GM21786 (cell line): ENCODE measurements around the gene TULP1.

Experiments
- ATAC-seq: cut with Tn5 transposase; IDR thresholded peaks from one replicate; pipeline ENCODE4 v1.9.1; 2021; ENCODE audit not compliant: unreplicated experiment

Gene TULP1

GRCh38 chr6:35497571-35498421 lies 14.9 kb downstream of the TULP1 start:
- ATAC-seq: no peak

GRCh38 chr6:35496841-35497570 lies 15.7 kb downstream of the TULP1 start, which contains the start of gene TEAD3:
Gene TEAD3, minus strand, starts transcription at chr6:35497079.
- no peak for ATAC-seq

GRCh38 chr6:35496036-35496840 lies 16.5 kb downstream of the TULP1 start:
- no peak for ATAC-seq

- no peak for ATAC-seq
Measured at GRCh38 chr6:35495258-35496035, 17.2 kb downstream of the TULP1 start.

- ATAC-seq: no peak
Measured at GRCh38 chr6:35494161-35494563, 18.5 kb downstream of the TULP1 start.

- no peak for ATAC-seq
Measured at GRCh38 chr6:35493307-35493983, 19.3 kb downstream of the TULP1 start.

- no peak for ATAC-seq
Measured at GRCh38 chr6:35492974-35493284, 19.8 kb downstream of the TULP1 start.

- ATAC-seq: no peak
Measured at GRCh38 chr6:35492258-35492973, 20.3 kb downstream of the TULP1 start.

GRCh38 chr6:35491558-35492257 lies 21.0 kb downstream of the TULP1 start:
- no peak for ATAC-seq

- ATAC-seq: no peak
Measured at GRCh38 chr6:35490821-35491557, 21.7 kb downstream of the TULP1 start.

- no peak for ATAC-seq
Measured at GRCh38 chr6:35489995-35490791, 22.5 kb downstream of the TULP1 start.

- ATAC-seq: no peak
Measured at GRCh38 chr6:35489066-35489465, 23.6 kb downstream of the TULP1 start.

- ATAC-seq: no peak
Measured at GRCh38 chr6:35488517-35488862, 24.2 kb downstream of the TULP1 start.

GRCh38 chr6:35487658-35488516 lies 24.8 kb downstream of the TULP1 start:
- ATAC-seq: no peak

- ATAC-seq: no peak
Measured at GRCh38 chr6:35486005-35486925, 26.4 kb downstream of the TULP1 start.
